DMS153 treated with DMSO at 0.1 percent for 48 hours (cell line): ENCODE data around the gene PTPRN.
A peak's percentile ranks its signal among the peaks of the same experiment; 100 is the strongest.
"Not testable (repeated sequence)": the region's sequence is repeated elsewhere in the genome, so short reads cannot be mapped to it uniquely, and the experiment has no call there.

Experiments
- DNase-seq: peaks from one replicate; lab custom pipeline; 2025; ENCODE audit not compliant: unreplicated experiment; lab: John Stamatoyannopoulos, UW

Gene PTPRN

DNA sequence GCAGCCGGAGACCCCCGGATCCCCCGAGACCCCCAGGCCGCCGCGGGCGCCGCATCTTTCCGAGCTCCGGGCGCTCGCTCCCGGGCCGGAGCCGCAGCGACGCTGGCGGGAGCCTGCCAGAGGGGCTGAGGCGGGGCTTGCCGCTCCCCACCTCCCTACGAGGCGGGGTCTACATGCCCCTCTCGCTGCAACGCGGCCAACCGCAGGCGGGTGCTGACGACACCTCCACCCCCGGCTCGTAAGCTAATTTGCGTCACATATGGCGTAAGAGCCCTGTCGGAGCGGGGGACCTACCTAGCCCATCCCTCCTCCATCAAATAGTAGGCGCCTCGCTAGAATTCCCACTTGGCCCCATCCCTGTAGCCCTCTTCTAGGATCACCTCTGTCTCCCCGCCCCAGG is at the start of gene PTPRN:
PTPRN (minus strand) TSS at position 124 of the 400 bp plus-strand sequence; CDS start at position 55, 69 bp downstream.
- DNase-seq, result peak; percentile 40

GRCh38 chr2:219358170-219359075 is 49.2 kb upstream of the PTPRN start:
- DNase-seq, result no peak

DNA sequence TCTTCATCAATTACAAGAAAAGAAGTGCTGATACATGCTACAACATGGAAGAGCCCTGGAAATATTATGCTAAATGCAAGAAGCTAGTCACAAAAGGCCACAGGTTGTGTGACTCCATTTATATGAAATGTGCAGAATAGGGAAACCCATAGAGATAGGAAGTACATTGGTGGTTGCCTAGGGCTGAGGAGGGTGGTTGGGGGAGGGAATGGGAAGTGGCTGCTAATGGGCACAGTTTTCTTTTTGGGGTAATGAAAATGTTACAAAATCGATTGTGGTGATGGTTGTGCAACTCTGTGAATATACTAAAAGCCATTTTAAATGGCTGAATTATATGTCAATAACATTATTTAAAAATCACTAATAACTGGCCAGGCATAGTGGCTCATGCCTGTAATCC is 47.6 kb upstream of the PTPRN start:
- no peak for DNase-seq

DNA sequence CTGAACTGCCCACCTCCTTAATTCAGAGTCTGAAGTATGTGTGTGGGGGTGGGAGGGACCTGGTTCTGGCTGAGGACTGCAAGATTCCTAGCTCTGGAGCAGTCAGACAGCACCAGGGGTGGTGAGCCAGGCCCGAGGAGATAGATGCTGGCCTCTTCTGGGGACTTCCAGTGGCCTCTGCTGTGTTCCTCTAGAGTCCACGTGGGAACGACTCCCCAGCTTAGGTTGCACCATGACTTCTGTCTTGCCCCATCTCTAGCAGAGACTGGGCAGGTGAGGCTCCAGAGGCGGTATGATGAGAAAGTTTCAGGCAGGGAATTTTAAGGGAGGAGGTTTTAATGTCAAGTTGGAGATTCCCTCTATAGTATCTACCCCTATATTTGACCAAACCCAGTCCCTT is 45.4 kb upstream of the PTPRN start:
- no peak for DNase-seq

DNA sequence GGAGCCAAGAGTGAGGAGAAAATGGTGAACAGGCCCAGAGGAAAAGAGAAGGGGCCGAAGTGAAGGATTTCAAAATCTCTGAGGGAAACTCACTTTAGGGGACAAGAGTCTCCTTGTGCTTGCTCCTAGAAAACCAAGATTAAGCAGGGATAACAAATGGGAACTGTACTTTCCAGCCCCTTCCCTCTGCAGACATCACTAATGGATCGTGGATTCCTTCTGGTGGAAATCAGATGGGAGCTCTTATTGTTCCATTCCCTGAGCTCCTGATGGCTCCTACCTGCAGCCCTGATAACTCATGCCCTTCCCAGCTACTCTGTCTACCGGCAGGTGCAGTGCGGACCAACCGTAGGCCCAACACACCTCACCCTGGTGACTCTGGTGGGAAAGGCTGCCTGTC is 43.9 kb upstream of the PTPRN start:
- no peak for DNase-seq

DNA sequence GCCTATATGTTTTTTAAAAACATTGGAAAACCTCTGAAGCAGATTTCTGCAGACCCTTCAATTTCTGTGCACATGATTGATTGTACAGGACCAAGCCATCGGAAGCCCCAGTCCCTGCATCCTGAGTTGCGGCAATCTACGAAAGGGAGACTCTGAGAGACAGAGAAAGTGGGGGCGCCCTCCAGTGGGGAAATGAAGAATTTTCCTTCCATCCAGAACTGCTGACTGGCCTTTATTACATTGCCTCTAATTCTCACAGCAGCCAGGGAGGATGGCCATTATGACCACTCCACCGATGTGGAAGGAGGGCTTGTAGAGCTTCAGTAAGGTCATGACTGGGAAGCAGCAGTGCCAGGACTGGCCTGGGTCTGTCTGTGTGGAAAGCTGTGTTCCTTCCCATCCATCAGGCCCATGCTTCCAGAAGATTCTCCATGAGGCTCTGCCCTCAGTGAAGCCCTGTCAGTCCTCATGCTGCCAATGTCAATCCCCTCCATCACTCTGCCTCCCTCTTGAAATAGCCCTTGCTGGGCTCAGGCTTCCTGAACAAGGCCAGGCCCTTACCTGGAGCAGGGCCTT is 43.3 kb upstream of the PTPRN start:
- peak; percentile 75 for DNase-seq

DNA sequence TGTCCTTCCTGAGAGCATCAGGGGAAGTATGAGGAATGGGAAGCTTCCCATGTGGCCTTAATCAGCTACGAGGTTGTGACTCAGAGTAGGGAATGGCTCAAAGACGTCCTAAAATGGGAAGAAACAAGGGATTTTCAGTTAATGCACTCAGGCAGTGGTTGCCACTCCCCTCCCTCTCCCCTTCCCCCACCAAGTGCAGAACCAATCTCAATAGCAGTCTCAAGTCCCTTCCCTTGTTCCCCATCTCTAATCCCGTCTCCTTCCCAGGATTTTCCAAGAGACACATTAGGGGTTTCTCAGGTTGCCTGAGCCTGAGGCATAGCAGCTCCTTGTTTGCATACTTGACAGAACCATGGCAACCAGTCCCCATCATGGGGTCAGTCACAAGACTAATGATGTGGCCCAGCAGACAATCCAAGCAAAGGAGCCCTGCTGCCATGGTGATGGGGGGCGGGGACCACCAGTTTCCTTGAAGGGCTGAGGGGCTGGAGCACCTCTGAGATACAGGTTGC is 41.6 kb upstream of the PTPRN start:
- DNase-seq, result no peak

- DNase-seq, result no peak
These were observed 41.0 kb upstream of the PTPRN start for GRCh38 chr2:219350215-219350614.

- DNase-seq, result peak; percentile 69
These were observed 35.7 kb upstream of the PTPRN start for GRCh38 chr2:219344751-219345430.

DNA sequence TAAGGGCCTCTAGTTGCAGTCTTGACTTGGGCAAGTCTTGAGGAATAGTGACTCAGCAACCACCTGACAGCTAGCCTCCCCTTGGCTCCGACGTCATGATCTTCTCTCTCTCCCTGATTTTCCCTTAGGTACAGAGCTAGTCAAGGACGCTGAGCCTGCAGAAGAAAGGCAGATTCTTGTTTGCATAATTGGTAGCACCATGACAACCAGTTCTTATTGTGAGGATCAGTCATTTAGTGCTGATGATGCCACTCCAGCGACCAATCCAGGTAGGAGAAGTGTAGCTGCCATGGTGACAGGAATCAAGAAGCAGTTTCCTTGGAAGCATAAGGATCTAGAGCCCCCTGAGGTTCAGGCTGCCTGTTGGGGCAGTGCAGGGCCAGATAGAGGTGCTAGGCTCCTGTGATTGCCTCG is 26.2 kb upstream of the PTPRN start:
- DNase-seq, result no peak

DNA sequence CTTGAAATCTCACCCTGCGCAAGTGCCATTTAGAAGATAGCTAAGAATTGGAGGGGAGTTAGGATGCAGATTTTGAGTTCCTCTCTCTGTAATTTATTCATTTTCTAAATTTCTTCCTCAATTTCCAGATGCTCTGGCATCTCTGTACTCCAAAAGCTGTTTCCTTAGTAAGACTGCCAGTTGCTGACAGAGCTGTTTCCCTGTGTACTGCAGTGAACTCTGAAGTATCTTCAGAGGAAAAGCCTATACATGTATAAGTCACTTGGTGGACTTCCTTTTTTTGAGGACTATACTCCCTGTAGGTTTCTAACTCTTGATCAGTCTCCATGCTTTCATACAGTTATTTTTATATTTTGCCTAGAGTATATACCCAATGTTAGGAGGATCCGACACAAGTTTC is 24.9 kb upstream of the PTPRN start:
- DNase-seq, result no peak

DNA sequence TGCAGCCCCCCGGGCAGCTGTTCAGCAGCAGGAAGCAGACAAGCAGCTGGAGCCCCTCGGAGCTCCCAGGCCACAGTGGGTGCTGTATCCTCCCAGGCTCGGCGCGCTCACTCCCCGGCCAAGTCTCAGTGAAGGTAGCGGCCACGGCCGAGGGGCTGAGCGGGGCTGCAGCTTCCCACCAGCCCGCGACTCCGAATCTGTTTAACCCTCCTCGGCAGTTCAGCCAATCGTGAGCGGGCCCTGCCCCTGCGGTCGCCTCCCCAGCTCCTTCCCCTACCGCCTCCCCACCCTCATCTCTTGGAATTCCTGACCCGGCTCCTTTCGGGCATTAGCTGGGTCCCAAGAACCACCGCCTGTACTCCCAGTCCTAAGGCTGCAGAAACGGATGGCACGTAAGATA is 23.3 kb upstream of the PTPRN start, which contains the start of gene RESP18:
RESP18 (minus strand) TSS at position 203 of the 400 bp plus-strand sequence.
- no peak for DNase-seq

DNA sequence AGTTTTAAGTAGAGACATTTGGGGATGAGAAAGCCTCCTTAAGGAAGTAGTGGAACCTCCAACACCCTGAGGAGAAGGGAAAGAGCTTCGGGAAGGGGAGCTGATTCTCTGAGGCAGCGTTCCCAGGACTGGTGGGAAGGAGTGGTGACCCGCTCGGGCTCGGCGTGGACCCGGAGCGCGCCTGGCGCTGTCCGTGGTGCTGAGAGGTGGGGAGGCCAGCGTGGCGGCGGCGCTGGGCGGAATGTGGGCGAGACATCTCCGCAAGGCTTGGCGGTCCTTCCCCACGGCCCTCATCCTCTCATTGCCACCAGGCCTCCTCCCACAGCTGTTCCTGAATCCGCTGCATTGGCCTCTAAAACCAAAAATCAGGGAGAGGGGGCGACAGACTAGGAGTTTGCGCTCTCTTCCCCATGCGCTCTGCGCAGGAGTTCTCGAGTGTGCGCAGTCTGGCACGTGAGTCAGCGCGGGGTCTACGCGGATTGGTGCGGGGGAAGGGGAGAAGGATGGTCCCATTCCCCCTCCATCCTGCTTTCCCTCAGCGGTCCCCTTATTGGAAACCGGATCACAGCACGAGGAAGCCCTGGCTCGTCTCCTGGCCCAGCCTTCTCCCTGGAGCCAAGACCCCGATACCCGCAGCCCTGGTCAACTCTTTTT is 22.5 kb upstream of the PTPRN start:
- no peak for DNase-seq

DNA sequence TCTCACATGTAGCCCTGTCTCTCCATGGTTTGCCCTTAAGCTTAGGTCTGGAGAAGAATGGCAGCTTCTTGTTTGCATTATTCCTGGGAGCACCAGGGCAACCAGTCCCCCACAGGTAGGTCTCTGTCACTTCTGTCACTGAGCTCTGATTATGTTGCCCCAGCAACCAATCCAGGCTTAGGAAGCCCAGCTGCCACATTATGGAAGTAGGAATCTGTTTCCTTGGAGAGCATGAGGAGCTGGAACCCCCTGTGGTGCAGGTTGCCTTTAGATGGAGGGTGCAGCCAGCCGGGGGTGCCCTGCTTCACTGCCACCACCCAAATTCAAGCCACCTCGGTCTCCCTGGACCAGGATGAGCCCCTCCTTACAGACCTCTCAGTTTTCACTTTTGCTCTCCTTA is 18.5 kb upstream of the PTPRN start:
- DNase-seq, result no peak

DNA sequence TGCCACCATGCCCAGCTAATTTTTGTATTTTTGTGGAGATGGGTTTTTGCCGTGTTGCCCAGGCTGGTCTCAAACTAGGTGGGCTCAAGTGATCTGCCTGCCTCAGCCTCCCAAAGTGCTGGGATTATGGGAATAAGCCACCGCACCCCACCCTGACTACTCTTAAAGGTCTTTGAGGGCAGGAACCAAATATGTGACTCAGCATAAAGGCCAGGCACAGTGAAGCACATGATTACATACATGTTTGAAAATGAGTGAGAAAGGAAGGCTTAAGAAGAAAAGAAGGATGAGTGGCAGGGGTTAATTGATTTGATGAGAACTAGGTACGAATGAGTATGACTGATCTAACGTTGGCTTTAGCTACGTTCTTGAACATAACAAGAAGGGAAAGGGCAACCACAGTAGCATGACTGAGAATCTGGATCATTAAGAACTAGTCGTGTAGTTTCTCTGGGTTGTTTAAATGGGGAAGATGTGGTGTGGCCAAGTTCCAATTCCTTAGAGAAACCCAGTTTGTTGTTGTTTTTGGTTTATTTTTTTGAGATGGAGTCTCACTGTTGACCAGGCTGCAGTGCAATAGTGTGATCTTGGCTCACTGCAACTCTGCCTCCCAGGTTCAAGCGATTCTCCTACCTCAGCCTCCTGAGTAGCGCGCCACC is 16.6 kb upstream of the PTPRN start:
- DNase-seq, result no peak

DNA sequence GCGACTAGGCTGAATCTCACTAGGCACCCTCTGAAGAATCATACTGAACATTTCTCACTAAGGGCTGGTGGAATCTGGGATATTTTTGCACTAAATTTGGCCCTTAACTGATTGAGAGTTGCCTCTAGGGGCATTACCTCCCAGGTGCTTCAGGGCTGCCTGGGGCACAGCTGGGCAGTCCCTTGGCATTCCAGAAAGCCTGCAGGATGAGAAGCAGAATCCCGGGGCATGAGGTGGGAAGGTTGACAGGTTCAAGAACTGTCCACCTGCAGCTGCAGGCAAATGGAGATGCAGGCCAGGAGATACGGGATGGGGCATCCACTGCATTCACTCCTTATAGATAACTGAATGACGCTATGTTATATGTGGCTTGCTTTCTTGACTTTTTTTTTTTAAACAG is 15.9 kb upstream of the PTPRN start:
- no peak for DNase-seq

GRCh38 chr2:219323434-219323833 is 14.2 kb upstream of the PTPRN start:
- DNase-seq, result no peak

DNA sequence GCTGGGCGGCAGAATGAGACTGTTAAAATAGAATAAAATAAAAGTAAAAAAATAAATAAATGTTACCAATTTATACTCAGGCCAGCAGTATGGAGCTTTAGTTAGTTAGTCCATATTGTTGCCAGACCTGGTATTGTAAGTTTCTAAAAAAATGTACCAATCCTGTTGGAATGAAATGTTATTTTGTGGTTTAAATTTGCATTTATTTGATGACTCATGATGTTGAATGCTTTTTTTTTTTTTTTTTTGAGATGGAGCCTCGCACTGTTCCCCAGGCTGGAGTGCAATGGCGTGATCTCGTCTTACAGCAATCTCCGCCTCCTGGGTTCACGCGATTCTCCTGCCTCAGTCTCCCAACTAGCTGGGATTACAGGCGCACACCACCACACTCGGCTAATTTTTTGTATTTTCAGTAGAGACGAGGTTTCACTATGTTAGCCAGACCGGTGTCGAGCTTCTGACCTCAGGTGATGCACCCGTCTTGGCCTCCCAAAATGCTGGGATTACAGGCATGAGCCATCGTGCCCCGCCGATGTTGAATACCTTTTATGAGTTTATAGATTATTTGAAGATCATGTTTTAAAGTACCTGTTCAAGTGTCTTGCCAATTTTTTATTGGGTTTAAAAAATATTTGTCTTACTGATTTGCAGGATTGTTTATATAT is 5.7 kb upstream of the PTPRN start:
- no peak for DNase-seq

GRCh38 chr2:219312683-219313263 is 3.6 kb upstream of the PTPRN start:
- not testable (repeated sequence) for DNase-seq
